NCI-H2196 treated with DMSO at 0.1 percent for 48 hours (cell line): ENCODE data around the gene C1orf87.

Source experiments
- DNase-seq: peaks from one replicate; lab custom pipeline; 2025; ENCODE audit not compliant: unreplicated experiment; lab: John Stamatoyannopoulos, UW

The C1orf87 gene

GRCh38 chr1:60065199-60065598, 8.4 kb downstream of the C1orf87 start:
- DNase-seq: no peak

- DNase-seq: no peak
Measured at GRCh38 chr1:60063561-60063960, 10.0 kb downstream of the C1orf87 start.

GRCh38 chr1:60059468-60059867, 14.1 kb downstream of the C1orf87 start:
- DNase-seq: no peak

GRCh38 chr1:60055336-60055735, 18.2 kb downstream of the C1orf87 start:
- no peak for DNase-seq

GRCh38 chr1:60054374-60054773, 19.2 kb downstream of the C1orf87 start:
- DNase-seq: no peak

- DNase-seq: no peak
Measured at GRCh38 chr1:60052601-60053000, 21.0 kb downstream of the C1orf87 start.

GRCh38 chr1:60051191-60051590, 22.4 kb downstream of the C1orf87 start:
- no peak for DNase-seq

- no peak for DNase-seq
Measured at GRCh38 chr1:60049188-60049587, 24.4 kb downstream of the C1orf87 start.

- DNase-seq: no peak
Measured at GRCh38 chr1:60044881-60045280, 28.7 kb downstream of the C1orf87 start.

GRCh38 chr1:60041783-60042182, 31.8 kb downstream of the C1orf87 start:
- no peak for DNase-seq

GRCh38 chr1:60037669-60038068, 35.9 kb downstream of the C1orf87 start:
- no peak for DNase-seq

- no peak for DNase-seq
Measured at GRCh38 chr1:60036856-60037460, 36.6 kb downstream of the C1orf87 start.

GRCh38 chr1:60035921-60036320, 37.6 kb downstream of the C1orf87 start:
- DNase-seq: no peak

GRCh38 chr1:60034999-60035398, 38.6 kb downstream of the C1orf87 start:
- DNase-seq: no peak

GRCh38 chr1:60033066-60033465, 40.5 kb downstream of the C1orf87 start:
- no peak for DNase-seq

GRCh38 chr1:60031146-60031545, 42.4 kb downstream of the C1orf87 start:
- DNase-seq: no peak

- no peak for DNase-seq
Measured at GRCh38 chr1:60025552-60025951, 48.0 kb downstream of the C1orf87 start.

- DNase-seq: no peak
Measured at GRCh38 chr1:60017508-60018205, 55.9 kb downstream of the C1orf87 start.

GRCh38 chr1:60010690-60011089, 62.9 kb downstream of the C1orf87 start:
- DNase-seq: no peak

GRCh38 chr1:60008500-60008899, 65.1 kb downstream of the C1orf87 start:
- no peak for DNase-seq

GRCh38 chr1:60000625-60001024, 72.9 kb downstream of the C1orf87 start:
- no peak for DNase-seq

- DNase-seq: no peak
Measured at GRCh38 chr1:59999746-60000145, 73.8 kb downstream of the C1orf87 start.

- DNase-seq: no peak
Measured at GRCh38 chr1:59999006-59999405, 74.6 kb downstream of the C1orf87 start.
